ENCODE measurements around the gene CACNA1A. TPM values are rescaled to one million over a fixed set of nuclear protein-coding genes. Genes with fewer than 3 reads are reported as not detected.
A peak's percentile ranks its signal among the peaks of the same experiment; 100 is the strongest.

Gene CACNA1A
- polyA plus RNA-seq, 3 donors = 0.08 to 0.09 TPM; not detected in 1

DNA sequence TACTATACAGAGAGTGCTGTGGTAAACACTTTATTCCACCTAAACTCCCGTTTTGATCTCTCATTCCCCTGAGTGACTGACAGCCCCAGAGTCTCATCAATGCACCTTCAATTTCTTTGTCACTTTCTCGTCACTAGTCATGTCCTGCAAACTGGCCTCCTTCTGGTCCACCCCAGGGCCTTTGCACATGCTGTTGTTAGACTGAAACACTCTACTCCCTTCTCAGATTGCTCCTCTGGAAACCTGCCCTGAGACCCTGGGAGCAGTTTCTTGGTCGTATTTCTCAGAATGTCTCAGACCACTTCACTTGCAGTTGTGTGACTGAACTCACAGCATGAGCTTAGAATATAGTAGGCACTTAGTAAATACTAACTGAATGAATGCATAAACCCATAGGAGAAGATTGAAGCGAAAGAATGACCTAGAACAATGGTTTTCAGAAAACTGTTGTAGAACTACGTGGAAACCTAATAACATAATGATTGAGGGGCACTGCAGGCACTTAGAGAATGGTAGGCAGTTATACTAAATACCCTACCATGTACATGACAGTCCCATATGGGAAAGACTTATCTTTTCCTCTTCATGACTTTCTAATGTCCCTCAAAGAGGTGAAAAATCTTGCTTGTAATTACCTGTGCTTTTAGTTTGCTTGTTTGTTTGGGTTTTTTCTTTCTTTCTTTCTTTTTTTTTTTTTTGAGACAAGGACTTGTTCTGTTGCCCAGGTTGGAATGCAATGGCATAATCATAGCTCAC, 211.3 kb downstream of the CACNA1A start:
- intact Hi-C loops (cut with micrococcal nuclease) = no loop called here
- Mint-ChIP-seq H3K27me3 (ENCODE audit: low read depth in 3 of 3) (peaks cover 18 to 40% (median 20%) of the 10 kb centered on the region in 3 donors), H3K4me3 (peak overlapping the region in 1 of 2 donors; percentile 19), H3K4me1 (peaks cover 4% of the 10 kb centered on the region), H3K36me3 (peaks cover 0 to 3% of the 10 kb centered on the region in 2 donors), H3K27ac (no peak overlapping the region), H3K9me3 (peaks cover 0 to 5% (median 0%) of the 10 kb centered on the region in 7 donors)
- Histone ChIP-seq H2AFZ (ENCODE audit: insufficient read depth, low read depth, low read length, poor library complexity, severe bottlenecking) (no peak overlapping the region), H3K9me3 (replicated peaks in 1 of 2; ENCODE audit: control insufficient read depth in 1 of 2, insufficient read depth in 1 of 2, low read length in 2 of 2) (no peaks in the 10 kb centered on the region), H3K79me2 (ENCODE audit: insufficient read depth, low read length) (no peaks in the 10 kb centered on the region), H3K27ac (ENCODE audit: low read depth in 1 of 2, low read length in 2 of 2) (no peak overlapping the region), H3K4me1 (ENCODE audit: control insufficient read depth in 1 of 2, insufficient read depth in 2 of 2, low read length in 2 of 2) (no peaks in the 10 kb centered on the region), H3K27me3 (ENCODE audit: control insufficient read depth in 2 of 2, insufficient read depth in 2 of 2, low read length in 2 of 2) (peaks cover 0 to 16% of the 10 kb centered on the region in 2 donors), H3K4me3 (replicated peaks in 1 of 3; ENCODE audit: low read depth in 2 of 3, low read length in 3 of 3) (no peak overlapping the region), H3K4me2 (replicated peaks; ENCODE audit: extremely low read depth, low read length, poor library complexity, severe bottlenecking) (no peak overlapping the region), H3K9ac (ENCODE audit: insufficient read depth, low read length, poor library complexity, severe bottlenecking) (no peak overlapping the region), H3K36me3 (replicated peaks in 1 of 2; ENCODE audit: control insufficient read depth in 1 of 2, insufficient read depth in 2 of 2, low read length in 2 of 2) (no peaks in the 10 kb centered on the region), H4K20me1 (ENCODE audit: insufficient read depth, low read length) (no peaks in the 10 kb centered on the region)
- 94% methylated on average over 2 of the region's 5 CpGs for WGBS (ENCODE audit: insufficient coverage)
- no peak for DNase-seq
- TF ChIP-seq, protein P1, sequence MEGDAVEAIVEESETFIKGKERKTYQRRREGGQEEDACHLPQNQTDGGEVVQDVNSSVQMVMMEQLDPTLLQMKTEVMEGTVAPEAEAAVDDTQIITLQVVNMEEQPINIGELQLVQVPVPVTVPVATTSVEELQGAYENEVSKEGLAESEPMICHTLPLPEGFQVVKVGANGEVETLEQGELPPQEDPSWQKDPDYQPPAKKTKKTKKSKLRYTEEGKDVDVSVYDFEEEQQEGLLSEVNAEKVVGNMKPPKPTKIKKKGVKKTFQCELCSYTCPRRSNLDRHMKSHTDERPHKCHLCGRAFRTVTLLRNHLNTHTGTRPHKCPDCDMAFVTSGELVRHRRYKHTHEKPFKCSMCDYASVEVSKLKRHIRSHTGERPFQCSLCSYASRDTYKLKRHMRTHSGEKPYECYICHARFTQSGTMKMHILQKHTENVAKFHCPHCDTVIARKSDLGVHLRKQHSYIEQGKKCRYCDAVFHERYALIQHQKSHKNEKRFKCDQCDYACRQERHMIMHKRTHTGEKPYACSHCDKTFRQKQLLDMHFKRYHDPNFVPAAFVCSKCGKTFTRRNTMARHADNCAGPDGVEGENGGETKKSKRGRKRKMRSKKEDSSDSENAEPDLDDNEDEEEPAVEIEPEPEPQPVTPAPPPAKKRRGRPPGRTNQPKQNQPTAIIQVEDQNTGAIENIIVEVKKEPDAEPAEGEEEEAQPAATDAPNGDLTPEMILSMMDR (IDR thresholded peaks at IDR 0.05) = no peak

DNA sequence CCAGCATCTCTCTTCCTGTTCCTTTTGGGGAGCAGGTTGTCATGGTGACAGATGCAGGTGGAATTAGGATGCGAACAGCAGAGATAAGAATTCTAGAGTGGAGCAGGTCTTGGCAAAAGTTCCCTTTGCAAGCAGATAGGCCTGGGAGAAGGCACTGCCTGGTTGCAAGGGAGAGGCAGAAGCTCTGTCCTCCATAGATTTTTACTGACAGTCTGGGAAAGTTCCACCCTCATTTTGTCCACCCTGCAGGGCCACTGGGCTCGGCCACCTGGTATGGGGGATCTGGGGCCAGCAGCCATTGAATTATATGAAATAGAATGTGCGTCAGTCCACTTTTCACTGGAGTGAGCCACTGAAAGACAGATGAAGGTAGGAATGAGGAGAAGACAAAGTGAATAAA, 214.4 kb downstream of the CACNA1A start:
- H3K36me3 ChIP-seq (replicated peaks in 1 of 2; ENCODE audit: control insufficient read depth in 1 of 2, insufficient read depth in 2 of 2, low read length in 2 of 2) = no peaks in the 10 kb centered on the region
- H3K4me3 Mint-ChIP-seq = no peak overlapping the region
- no peaks in the 10 kb centered on the region for H4K20me1 ChIP-seq (ENCODE audit: insufficient read depth, low read length)
- H3K9me3 ChIP-seq (replicated peaks in 1 of 2; ENCODE audit: control insufficient read depth in 1 of 2, insufficient read depth in 1 of 2, low read length in 2 of 2) = no peaks in the 10 kb centered on the region
- no peaks in the 10 kb centered on the region for H3K79me2 ChIP-seq (ENCODE audit: insufficient read depth, low read length)
- H3K27ac ChIP-seq (ENCODE audit: low read depth in 1 of 2, low read length in 2 of 2) = no peak overlapping the region
- peak overlapping the region in 1 of 7 donors; percentile 23 for H3K27ac Mint-ChIP-seq
- DNase-seq = no peak
- H3K4me3 ChIP-seq (replicated peaks in 1 of 3; ENCODE audit: low read depth in 2 of 3, low read length in 3 of 3) = no peak overlapping the region
- peaks cover 0 to 3% (median 0%) of the 10 kb centered on the region in 7 donors for H3K9me3 Mint-ChIP-seq
- no peak overlapping the region for H2AFZ ChIP-seq (ENCODE audit: insufficient read depth, low read depth, low read length, poor library complexity, severe bottlenecking)
- peaks cover 8 to 14% (median 9%) of the 10 kb centered on the region in 3 donors for H3K27me3 Mint-ChIP-seq (ENCODE audit: low read depth in 3 of 3)
- H3K27me3 ChIP-seq (ENCODE audit: control insufficient read depth in 2 of 2, insufficient read depth in 2 of 2, low read length in 2 of 2) = no peaks in the 10 kb centered on the region
- no peaks in the 10 kb centered on the region for H3K4me1 ChIP-seq (ENCODE audit: control insufficient read depth in 1 of 2, insufficient read depth in 2 of 2, low read length in 2 of 2)
- H3K36me3 Mint-ChIP-seq = no peaks in the 10 kb centered on the region
- H3K4me2 ChIP-seq (replicated peaks; ENCODE audit: extremely low read depth, low read length, poor library complexity, severe bottlenecking) = no peak overlapping the region
- intact Hi-C loops (cut with micrococcal nuclease) = no loop called here
- TF ChIP-seq, protein P1 (IDR thresholded peaks at IDR 0.05) = no peak
- no peaks in the 10 kb centered on the region for H3K4me1 Mint-ChIP-seq
- WGBS (ENCODE audit: insufficient coverage) = 97% methylated on average over 3 of the region's 3 CpGs
- no peak overlapping the region for H3K9ac ChIP-seq (ENCODE audit: insufficient read depth, low read length, poor library complexity, severe bottlenecking)

Data from CD14-positive monocyte (primary cell).